CD4-positive, alpha-beta T cell (primary cell): ENCODE results near the gene DNAH7. TPM values are rescaled to one million over a fixed set of nuclear protein-coding genes. Genes with fewer than 3 reads are reported as not detected.

Experiments used
- ATAC-seq: fragments of 200-7000 bp; cut with Tn5 transposase; one replicate; pipeline ENCODE4 v1.10.0; 2022; ENCODE audit warnings: mild to moderate bottlenecking; ENCODE audit not compliant: poor library complexity
- CTCF ChIA-PET: fragments of 350-600 bp; sonication (Branson Sonifier 250); formaldehyde crosslinking; loops from one replicate; lab custom pipeline; 2021; ENCODE audit warnings: antibody characterized with exemption, inconsistent platforms; lab: Charles Lee
- POLR2A ChIA-PET: fragments of 350-600 bp; sonication (Branson Sonifier 250); formaldehyde crosslinking; loops from one replicate; lab custom pipeline; 2021; ENCODE audit warnings: antibody characterized with exemption, inconsistent platforms; lab: Charles Lee
- DNase-seq, 14 experiments: peaks; one replicate each; pipeline ENCODE4 v3.0.0-alpha.2; 2013 to 2020; ENCODE audit warnings: mixed read lengths in 2 of 14
- H3K27ac ChIP-seq, 2 donors: one replicate each; pipeline versions ENCODE4 v1.5.1 to v1.7.0; 2013; ENCODE audit warnings: low read length in 2 of 2, low read depth in 1 of 2, mild to moderate bottlenecking in 1 of 2
- H3K27me3 ChIP-seq, 2 experiments: 1 replicate in 1 of 2; 2 replicates in 1 of 2; pipeline versions ENCODE4 v1.6.1 to v1.7.0; 2013; ENCODE audit warnings: low read length in 2 of 2, control low read depth in 1 of 2, mild to moderate bottlenecking in 1 of 2, moderate library complexity in 1 of 2; ENCODE audit not compliant: insufficient read depth in 2 of 2, control insufficient read depth in 1 of 2
- H3K36me3 ChIP-seq: one replicate; pipeline ENCODE4 v1.6.1; 2013; ENCODE audit warnings: low read length, control low read depth; ENCODE audit not compliant: insufficient read depth
- H3K4me1 ChIP-seq: one replicate; pipeline ENCODE4 v1.6.1; 2013; ENCODE audit warnings: low read length, control low read depth; ENCODE audit not compliant: insufficient read depth
- H3K4me3 ChIP-seq: one replicate; pipeline ENCODE4 v1.5.1; 2013; ENCODE audit warnings: mild to moderate bottlenecking, low read length, moderate library complexity
- H3K9me3 ChIP-seq, 2 experiments: 1 replicate in 1 of 2; 2 replicates in 1 of 2; pipeline versions ENCODE4 v1.6.1 to v1.7.0; 2013; ENCODE audit warnings: low read length in 2 of 2, mild to moderate bottlenecking in 2 of 2, control low read depth in 1 of 2, moderate library complexity in 1 of 2; ENCODE audit not compliant: control insufficient read depth in 1 of 2, insufficient read depth in 1 of 2
- H3K27ac Mint-ChIP-seq: one replicate; pipeline ENCODE4 v1.8.0; 2020; ENCODE audit warnings: mixed read lengths
- H3K27me3 Mint-ChIP-seq: one replicate; pipeline ENCODE4 v1.8.0; 2021; ENCODE audit warnings: mixed read lengths
- H3K36me3 Mint-ChIP-seq: one replicate; pipeline ENCODE4 v1.8.0; 2021; ENCODE audit warnings: low read depth, mixed read lengths
- H3K4me1 Mint-ChIP-seq: one replicate; pipeline ENCODE4 v1.8.0; 2021; ENCODE audit warnings: low read depth, mixed read lengths
- H3K4me3 Mint-ChIP-seq: one replicate; pipeline ENCODE4 v1.8.0; 2020; ENCODE audit warnings: mild to moderate bottlenecking, mixed read lengths
- H3K9me3 Mint-ChIP-seq: one replicate; pipeline ENCODE4 v1.8.0; 2020; ENCODE audit warnings: mixed read lengths
- intact Hi-C, 2 experiments: fragments of 100-400 bp; cut with DNase I in 1 of 2; cut with micrococcal nuclease in 1 of 2; formaldehyde crosslinking; loops; one replicate each; pipeline versions ENCODE4 v1.15.1 to v1.9.0; 2023 to 2025; cut with DNase I, micrococcal nuclease
- total RNA-seq, 174 experiments: library from RNA in 2 of 174; stranded (reverse) in 2 of 174; gene quantifications; one replicate each; pipeline ENCODE4 v1.2.3 and lab custom pipeline; 2021 to 2026
- TF ChIP-seq, protein P1 (sequence below): fragments of 200-600 bp; IDR thresholded peaks from one replicate; pipeline ENCODE4 v1.8.0; 2022; ENCODE audit warnings: antibody characterized with exemption, mild to moderate bottlenecking

Gene DNAH7
- total RNA-seq, 2 experiments from 2014 or later: not detected

- intact Hi-C loops: no loop called here
- ChIA-PET POLR2A (no interaction called here), CTCF (no interaction called here)
- no peak overlapping the region for H3K27ac Mint-ChIP-seq
- TF ChIP-seq, protein P1, sequence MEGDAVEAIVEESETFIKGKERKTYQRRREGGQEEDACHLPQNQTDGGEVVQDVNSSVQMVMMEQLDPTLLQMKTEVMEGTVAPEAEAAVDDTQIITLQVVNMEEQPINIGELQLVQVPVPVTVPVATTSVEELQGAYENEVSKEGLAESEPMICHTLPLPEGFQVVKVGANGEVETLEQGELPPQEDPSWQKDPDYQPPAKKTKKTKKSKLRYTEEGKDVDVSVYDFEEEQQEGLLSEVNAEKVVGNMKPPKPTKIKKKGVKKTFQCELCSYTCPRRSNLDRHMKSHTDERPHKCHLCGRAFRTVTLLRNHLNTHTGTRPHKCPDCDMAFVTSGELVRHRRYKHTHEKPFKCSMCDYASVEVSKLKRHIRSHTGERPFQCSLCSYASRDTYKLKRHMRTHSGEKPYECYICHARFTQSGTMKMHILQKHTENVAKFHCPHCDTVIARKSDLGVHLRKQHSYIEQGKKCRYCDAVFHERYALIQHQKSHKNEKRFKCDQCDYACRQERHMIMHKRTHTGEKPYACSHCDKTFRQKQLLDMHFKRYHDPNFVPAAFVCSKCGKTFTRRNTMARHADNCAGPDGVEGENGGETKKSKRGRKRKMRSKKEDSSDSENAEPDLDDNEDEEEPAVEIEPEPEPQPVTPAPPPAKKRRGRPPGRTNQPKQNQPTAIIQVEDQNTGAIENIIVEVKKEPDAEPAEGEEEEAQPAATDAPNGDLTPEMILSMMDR: no peak
- Histone ChIP-seq H3K9me3 (no peaks in the 10 kb centered on the region), H3K27ac (no peak overlapping the region), H3K27me3 (no peaks in the 10 kb centered on the region), H3K36me3 (peaks cover 51% of the 10 kb centered on the region), H3K4me3 (no peak overlapping the region), H3K4me1 (no peaks in the 10 kb centered on the region)
- no peak for DNase-seq
- ATAC-seq: no peak
- H3K4me3 Mint-ChIP-seq: no peak overlapping the region
- H3K4me1 Mint-ChIP-seq: no peaks in the 10 kb centered on the region
- H3K36me3 Mint-ChIP-seq: peaks cover 96% of the 10 kb centered on the region
- no peaks in the 10 kb centered on the region for H3K9me3 Mint-ChIP-seq
- H3K27me3 Mint-ChIP-seq: no peaks in the 10 kb centered on the region
Measured at GRCh38 chr2:195733831-195734230, 334.8 kb downstream of the DNAH7 start.

DNA sequence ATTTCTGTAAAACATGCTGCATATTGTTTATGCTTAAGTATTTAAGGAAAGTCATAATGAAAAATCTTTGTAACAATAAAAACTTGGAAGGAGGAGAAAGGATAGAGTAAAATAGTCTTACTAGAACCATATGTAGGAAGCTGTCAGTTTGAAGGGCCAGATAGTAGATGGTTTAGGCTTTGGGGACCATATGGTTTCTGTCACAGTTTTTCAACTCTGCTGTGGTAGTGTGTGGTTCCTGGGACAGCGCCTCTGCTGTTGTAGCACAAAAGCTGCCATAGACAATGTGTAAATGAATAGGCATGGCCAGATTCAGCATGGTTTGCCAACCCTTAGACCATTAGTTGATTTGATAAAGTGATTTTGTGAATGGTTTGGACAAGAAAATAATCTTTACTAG is 336.1 kb downstream of the DNAH7 start:
- H3K27me3 Mint-ChIP-seq: no peaks in the 10 kb centered on the region
- no peaks in the 10 kb centered on the region for H3K9me3 Mint-ChIP-seq

DNA sequence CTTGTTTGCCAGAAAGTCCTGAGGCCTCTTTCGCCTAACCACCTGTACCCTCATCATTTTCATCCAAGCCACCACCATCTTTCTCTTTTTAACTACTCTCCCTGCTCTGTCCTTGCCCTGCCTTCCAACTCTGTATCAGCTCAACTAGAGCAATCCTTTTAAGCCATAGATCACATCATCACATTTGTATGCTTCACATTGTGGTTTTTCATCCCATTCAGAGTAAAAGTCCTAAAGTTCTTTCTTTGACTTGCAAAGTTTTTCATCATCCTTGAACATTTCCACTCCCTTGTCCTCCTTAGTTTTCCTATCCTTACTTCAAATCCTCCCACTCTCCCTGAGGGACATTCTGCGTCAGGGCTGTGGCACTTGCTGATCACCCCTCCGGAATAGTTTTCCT is 337.7 kb downstream of the DNAH7 start:
- no peak overlapping the region for H3K27ac Mint-ChIP-seq
- H3K4me3 Mint-ChIP-seq: no peak overlapping the region
- TF ChIP-seq, protein P1: no peak
- no peaks in the 10 kb centered on the region for H3K27me3 Mint-ChIP-seq
- H3K4me3 ChIP-seq: no peak overlapping the region
- peaks cover 96% of the 10 kb centered on the region for H3K36me3 Mint-ChIP-seq
- no peaks in the 10 kb centered on the region for H3K9me3 ChIP-seq
- intact Hi-C loops: no loop called here
- H3K4me1 ChIP-seq: no peaks in the 10 kb centered on the region
- H3K36me3 ChIP-seq: peaks cover 48% of the 10 kb centered on the region
- ChIA-PET CTCF (no interaction called here), POLR2A (no interaction called here)
- ATAC-seq (no peak), DNase-seq (no peak)
- H3K27me3 ChIP-seq: no peaks in the 10 kb centered on the region
- no peaks in the 10 kb centered on the region for H3K4me1 Mint-ChIP-seq
- H3K27ac ChIP-seq: no peak overlapping the region
- H3K9me3 Mint-ChIP-seq: no peaks in the 10 kb centered on the region

More for the DNA sequence above, 336.1 kb downstream of the DNAH7 start:
- H3K4me3 Mint-ChIP-seq: no peak overlapping the region
- ChIA-PET POLR2A (no interaction called here), CTCF (no interaction called here)
- Histone ChIP-seq H3K27ac (no peak overlapping the region), H3K27me3 (no peaks in the 10 kb centered on the region), H3K36me3 (peaks cover 51% of the 10 kb centered on the region), H3K9me3 (no peaks in the 10 kb centered on the region), H3K4me3 (no peak overlapping the region), H3K4me1 (no peaks in the 10 kb centered on the region)
- H3K27ac Mint-ChIP-seq: no peak overlapping the region
- intact Hi-C loops: no loop called here
- H3K36me3 Mint-ChIP-seq: peaks cover 94% of the 10 kb centered on the region
- ATAC-seq (no peak), DNase-seq (no peak)
- TF ChIP-seq, protein P1: no peak
- H3K4me1 Mint-ChIP-seq: no peaks in the 10 kb centered on the region
